Osteoblast (primary cell): ENCODE measurements around the gene RAB24. TPM values are rescaled to one million over a fixed set of nuclear protein-coding genes. Genes with fewer than 3 reads are reported as not detected.

Experiments used
- DNase-seq: peaks from one replicate; pipeline ENCODE4 v3.0.0; 2011; ENCODE audit warnings: low spot score, mixed read lengths; ENCODE audit not compliant: insufficient read length; ENCODE audit errors: missing footprints
- H2AFZ ChIP-seq: 2 replicates; pipeline ENCODE4 v1.6.0; 2011; ENCODE audit warnings: mild to moderate bottlenecking, low read length
- H3K27ac ChIP-seq: 2 replicates; pipeline ENCODE4 v1.5.1; 2011; ENCODE audit warnings: mild to moderate bottlenecking, low read depth, low read length, moderate library complexity
- H3K27me3 ChIP-seq: 2 replicates; pipeline ENCODE4 v1.6.0; 2012; ENCODE audit warnings: mild to moderate bottlenecking, control low read depth, inconsistent platforms, low read length, moderate library complexity; ENCODE audit not compliant: insufficient read depth
- H3K36me3 ChIP-seq: 2 replicates; pipeline ENCODE4 v1.5.1; 2011; ENCODE audit warnings: mild to moderate bottlenecking, low read length, control low read depth, moderate library complexity; ENCODE audit not compliant: insufficient read depth
- H3K4me1 ChIP-seq: 2 replicates; pipeline ENCODE4 v1.5.1; 2011; ENCODE audit warnings: mild to moderate bottlenecking, low read length, control low read depth, moderate library complexity; ENCODE audit not compliant: insufficient read depth
- H3K4me2 ChIP-seq: 2 replicates; pipeline ENCODE4 v1.6.0; 2011; ENCODE audit warnings: mild to moderate bottlenecking, low read length; ENCODE audit not compliant: insufficient read depth
- H3K4me3 ChIP-seq: fragments of 200-600 bp; sonication (generic); 3 replicates; pipeline ENCODE4 v1.5.1; 2012; ENCODE audit warnings: mild to moderate bottlenecking, low read length, inconsistent platforms; ENCODE audit not compliant: insufficient read depth
- H3K79me2 ChIP-seq: 2 replicates; pipeline ENCODE4 v1.6.0; 2012; ENCODE audit warnings: mild to moderate bottlenecking, low read length, control low read depth, inconsistent platforms; ENCODE audit not compliant: insufficient read depth
- H3K9me3 ChIP-seq: 2 replicates; pipeline ENCODE4 v1.5.1; 2011; ENCODE audit warnings: low read depth, low read length, control low read depth
- H4K20me1 ChIP-seq: 2 replicates; pipeline ENCODE4 v1.6.0; 2012; ENCODE audit warnings: mild to moderate bottlenecking, low read length, control low read depth; ENCODE audit not compliant: insufficient read depth
- CTCF ChIP-seq: IDR thresholded peaks from 2 replicates; pipeline ENCODE4 v1.5.1; 2011; ENCODE audit warnings: mild to moderate bottlenecking, low read depth, low read length, moderate library complexity; ENCODE audit errors: extremely low read depth
- total RNA-seq: library from RNA; depleted of rRNA; stranded (reverse); fragments of >200 nt; gene quantifications from 2 replicates; pipeline ENCODE4 v1.2.3, GENCODE V29; 2012

Gene RAB24
- total RNA-seq, 1 donor = 22.8 TPM

DNA sequence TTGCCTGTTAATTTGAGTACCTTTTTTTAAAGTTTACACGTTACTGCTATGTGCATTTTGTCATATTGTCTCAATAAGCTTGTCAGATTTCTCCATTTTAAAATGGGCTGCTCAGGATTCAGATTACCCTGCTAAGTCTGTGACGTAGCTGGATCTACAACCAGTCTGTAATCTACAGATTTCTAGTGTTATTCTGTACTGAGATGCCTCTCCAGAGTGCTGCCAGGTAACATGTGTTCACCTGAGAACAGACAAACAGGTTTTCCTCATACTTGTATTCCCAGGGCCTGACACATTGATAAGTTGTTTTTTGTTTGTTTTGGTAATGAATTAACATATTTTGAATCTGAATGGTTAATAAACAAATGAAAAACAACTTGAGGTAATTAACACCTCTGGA is 15.3 kb downstream of the RAB24 start:
- no peaks in the 10 kb centered on the region for H3K9me3 ChIP-seq
- H3K4me2 ChIP-seq = no peak overlapping the region

GRCh38 chr5:177276886-177277285 is 26.6 kb downstream of the RAB24 start:
- Histone ChIP-seq H3K36me3 (peaks cover 71% of the 10 kb centered on the region), H3K4me3 (no peak overlapping the region), H3K79me2 (peaks cover 5% of the 10 kb centered on the region), H3K4me2 (no peak overlapping the region), H2AFZ (no peak overlapping the region), H3K9me3 (no peaks in the 10 kb centered on the region), H3K27me3 (no peaks in the 10 kb centered on the region), H4K20me1 (no peaks in the 10 kb centered on the region), H3K4me1 (no peaks in the 10 kb centered on the region), H3K27ac (no peak overlapping the region)
- no peak for DNase-seq
- no peak for TF ChIP-seq CTCF

More for the DNA sequence above, 15.3 kb downstream of the RAB24 start:
- Histone ChIP-seq H3K4me1 (no peaks in the 10 kb centered on the region), H3K27ac (no peak overlapping the region), H2AFZ (no peak overlapping the region), H3K4me3 (no peak overlapping the region), H4K20me1 (no peaks in the 10 kb centered on the region), H3K36me3 (peaks cover 65% of the 10 kb centered on the region), H3K79me2 (no peaks in the 10 kb centered on the region), H3K27me3 (no peaks in the 10 kb centered on the region)
- DNase-seq = no peak
- TF ChIP-seq CTCF = no peak

DNA sequence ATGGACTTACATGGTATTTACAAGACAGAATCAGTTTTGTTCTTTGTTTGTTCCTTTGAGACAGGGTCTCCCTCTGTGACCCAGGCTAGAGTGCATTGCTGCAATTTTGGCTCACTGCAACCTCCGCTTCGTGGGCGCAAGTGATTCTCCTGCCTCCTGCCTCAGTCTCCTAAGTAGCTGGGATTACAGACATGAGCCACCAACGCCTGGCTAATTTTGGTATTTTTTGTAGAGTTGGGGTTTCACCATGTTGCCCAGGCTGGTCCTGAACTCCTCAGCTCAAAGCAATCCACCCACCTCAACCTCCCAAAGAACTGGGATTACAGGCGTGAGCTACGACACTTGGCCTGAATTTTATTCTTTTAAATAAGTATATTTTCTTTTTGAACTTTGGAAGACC is 27.6 kb downstream of the RAB24 start:
- H3K36me3 ChIP-seq = peaks cover 68% of the 10 kb centered on the region
- no peak overlapping the region for H3K4me2 ChIP-seq
- no peaks in the 10 kb centered on the region for H3K9me3 ChIP-seq
- H2AFZ ChIP-seq = no peak overlapping the region
- H4K20me1 ChIP-seq = no peaks in the 10 kb centered on the region
- no peak for DNase-seq
- no peak for TF ChIP-seq CTCF
- H3K4me3 ChIP-seq = no peak overlapping the region
- H3K27ac ChIP-seq = no peak overlapping the region
- peaks cover 1% of the 10 kb centered on the region for H3K4me1 ChIP-seq
- peaks cover 10% of the 10 kb centered on the region for H3K79me2 ChIP-seq
- H3K27me3 ChIP-seq = no peaks in the 10 kb centered on the region

GRCh38 chr5:177271113-177271512 is 32.4 kb downstream of the RAB24 start:
- Histone ChIP-seq H3K4me1 (peaks cover 8% of the 10 kb centered on the region), H3K4me2 (no peak overlapping the region), H3K36me3 (peaks cover 72% of the 10 kb centered on the region), H3K79me2 (peaks cover 16% of the 10 kb centered on the region), H3K4me3 (no peak overlapping the region), H3K27me3 (no peaks in the 10 kb centered on the region), H2AFZ (no peak overlapping the region), H3K27ac (no peak overlapping the region), H3K9me3 (no peaks in the 10 kb centered on the region), H4K20me1 (peaks cover 4% of the 10 kb centered on the region)
- TF ChIP-seq CTCF = no peak
- DNase-seq = peak; percentile 73
